A673 (cell line): Measurements from ENCODE around the gene ABCA5. TPM values are rescaled to one million over a fixed set of nuclear protein-coding genes. Genes with fewer than 3 reads are reported as not detected.

Experiments
- BruUV-seq: library from RNA; stranded (reverse); fragments of 400-500 nt; replicated peaks from 2 replicates; lab custom pipeline; 2021; lab: Mats Ljungman, UMichigan
- CTCF ChIA-PET: fragments of 300-600 bp; sonication (Branson Sonifier 250); formaldehyde crosslinking; loops from one replicate; lab custom pipeline; 2022; ENCODE audit warnings: antibody characterized with exemption; lab: Charles Lee
- POLR2A ChIA-PET: fragments of 300-600 bp; sonication (Branson Sonifier 250); formaldehyde crosslinking; loops from one replicate; lab custom pipeline; 2022; ENCODE audit warnings: antibody characterized with exemption; ENCODE audit not compliant: low non-redundant PET; lab: Charles Lee
- DNase-seq: peaks from one replicate; pipeline ENCODE4 v3.0.0-alpha.2; 2015; ENCODE audit warnings: low spot score
- H3K27ac ChIP-seq: fragments of 200-600 bp; sonication (generic); 2 replicates; pipeline ENCODE4 v1.5.1; 2016; ENCODE audit warnings: mixed run types, low read depth, mild to moderate bottlenecking, mixed read lengths, antibody characterized with exemption, low read length; ENCODE audit not compliant: poor library complexity, severe bottlenecking
- H3K27me3 ChIP-seq: fragments of 200-600 bp; sonication (generic); replicated peaks from 2 replicates; pipeline ENCODE4 v1.6.1; 2017; ENCODE audit warnings: mixed run types, low read depth, mild to moderate bottlenecking, mixed read lengths, antibody characterized with exemption, low read length; ENCODE audit not compliant: insufficient read depth, poor library complexity
- H3K36me3 ChIP-seq: fragments of 200-600 bp; sonication (generic); 2 replicates; pipeline ENCODE4 v1.6.1; 2016; ENCODE audit warnings: mixed run types, mild to moderate bottlenecking, mixed read lengths, antibody characterized with exemption, low read length; ENCODE audit not compliant: insufficient read depth, poor library complexity, severe bottlenecking
- H3K4me1 ChIP-seq: fragments of 200-600 bp; sonication (generic); 2 replicates; pipeline ENCODE4 v1.6.1; 2017; ENCODE audit warnings: mixed run types, mild to moderate bottlenecking, mixed read lengths, antibody characterized with exemption, low read length; ENCODE audit not compliant: insufficient read depth, poor library complexity, severe bottlenecking
- H3K4me3 ChIP-seq: fragments of 200-600 bp; sonication (generic); 2 replicates; pipeline ENCODE4 v1.5.1; 2016; ENCODE audit warnings: low read depth, mixed run types, mild to moderate bottlenecking, mixed read lengths, low read length; ENCODE audit not compliant: poor library complexity, severe bottlenecking
- H3K9me3 ChIP-seq: fragments of 200-600 bp; sonication (generic); 2 replicates; pipeline ENCODE4 v1.6.1; 2016; ENCODE audit warnings: mixed run types, low read depth, mild to moderate bottlenecking, mixed read lengths, antibody characterized with exemption, low read length; ENCODE audit not compliant: poor library complexity, severe bottlenecking
- EZH2 ChIP-seq: fragments of 200-600 bp; sonication (generic); IDR thresholded peaks from 2 replicates; pipeline ENCODE4 v1.6.1; 2017; ENCODE audit warnings: borderline replicate concordance, low read depth, mild to moderate bottlenecking, mixed read lengths, antibody characterized with exemption, low read length; ENCODE audit not compliant: poor library complexity, severe bottlenecking
- intact Hi-C: fragments of 100-400 bp; cut with micrococcal nuclease; formaldehyde crosslinking; loops from one replicate; pipeline ENCODE4 v1.10.0; 2022; ENCODE audit not compliant: unreplicated experiment
- total RNA-seq: library from RNA; stranded (reverse); gene quantifications from 2 replicates; pipeline ENCODE4 v1.2.3, GENCODE V29; 2021
- TF ChIP-seq, protein P1 (sequence below): fragments of 300-800, 200-600 bp; sonication (generic); conservative IDR thresholded peaks from 2 replicates; pipeline ENCODE4 v1.5.1; 2017; ENCODE audit warnings: low read depth, mild to moderate bottlenecking, antibody characterized with exemption, low read length, moderate library complexity, mixed read lengths

ABCA5 gene
- total RNA-seq, 1 experiment from 2014 or later, result 14.7 TPM

DNA sequence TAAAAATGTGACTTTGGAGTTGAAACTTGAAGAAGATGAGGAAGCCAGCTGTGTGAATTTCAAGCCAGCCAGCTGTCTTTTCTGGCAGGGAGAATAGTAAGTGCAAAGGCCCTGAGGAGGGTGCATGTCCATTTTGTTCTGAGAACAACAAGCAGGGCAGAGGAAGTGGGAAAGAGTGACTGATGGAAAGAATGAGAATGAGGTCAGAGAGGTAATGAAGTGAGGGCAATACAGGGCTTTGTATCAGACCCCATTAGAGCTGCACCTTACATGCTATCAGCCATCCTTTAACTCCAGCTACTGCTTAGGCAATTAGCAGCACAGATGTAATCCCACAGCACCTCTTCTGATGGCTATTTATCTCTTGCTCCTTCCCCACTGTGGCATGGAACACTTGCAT is 34.2 kb upstream of the ABCA5 start:
- BruUV-seq, result no TSS peak
- ChIA-PET POLR2A (no interaction called here), CTCF (no interaction called here)
- Histone ChIP-seq H3K27me3 (no peaks in the 10 kb centered on the region), H3K4me3 (no peak overlapping the region), H3K36me3 (no peaks in the 10 kb centered on the region), H3K9me3 (no peaks in the 10 kb centered on the region), H3K27ac (no peak overlapping the region), H3K4me1 (no peaks in the 10 kb centered on the region)
- DNase-seq, result no peak
- intact Hi-C loops, result no loop called here
- TF ChIP-seq, protein P1, sequence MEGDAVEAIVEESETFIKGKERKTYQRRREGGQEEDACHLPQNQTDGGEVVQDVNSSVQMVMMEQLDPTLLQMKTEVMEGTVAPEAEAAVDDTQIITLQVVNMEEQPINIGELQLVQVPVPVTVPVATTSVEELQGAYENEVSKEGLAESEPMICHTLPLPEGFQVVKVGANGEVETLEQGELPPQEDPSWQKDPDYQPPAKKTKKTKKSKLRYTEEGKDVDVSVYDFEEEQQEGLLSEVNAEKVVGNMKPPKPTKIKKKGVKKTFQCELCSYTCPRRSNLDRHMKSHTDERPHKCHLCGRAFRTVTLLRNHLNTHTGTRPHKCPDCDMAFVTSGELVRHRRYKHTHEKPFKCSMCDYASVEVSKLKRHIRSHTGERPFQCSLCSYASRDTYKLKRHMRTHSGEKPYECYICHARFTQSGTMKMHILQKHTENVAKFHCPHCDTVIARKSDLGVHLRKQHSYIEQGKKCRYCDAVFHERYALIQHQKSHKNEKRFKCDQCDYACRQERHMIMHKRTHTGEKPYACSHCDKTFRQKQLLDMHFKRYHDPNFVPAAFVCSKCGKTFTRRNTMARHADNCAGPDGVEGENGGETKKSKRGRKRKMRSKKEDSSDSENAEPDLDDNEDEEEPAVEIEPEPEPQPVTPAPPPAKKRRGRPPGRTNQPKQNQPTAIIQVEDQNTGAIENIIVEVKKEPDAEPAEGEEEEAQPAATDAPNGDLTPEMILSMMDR, result no peak

DNA sequence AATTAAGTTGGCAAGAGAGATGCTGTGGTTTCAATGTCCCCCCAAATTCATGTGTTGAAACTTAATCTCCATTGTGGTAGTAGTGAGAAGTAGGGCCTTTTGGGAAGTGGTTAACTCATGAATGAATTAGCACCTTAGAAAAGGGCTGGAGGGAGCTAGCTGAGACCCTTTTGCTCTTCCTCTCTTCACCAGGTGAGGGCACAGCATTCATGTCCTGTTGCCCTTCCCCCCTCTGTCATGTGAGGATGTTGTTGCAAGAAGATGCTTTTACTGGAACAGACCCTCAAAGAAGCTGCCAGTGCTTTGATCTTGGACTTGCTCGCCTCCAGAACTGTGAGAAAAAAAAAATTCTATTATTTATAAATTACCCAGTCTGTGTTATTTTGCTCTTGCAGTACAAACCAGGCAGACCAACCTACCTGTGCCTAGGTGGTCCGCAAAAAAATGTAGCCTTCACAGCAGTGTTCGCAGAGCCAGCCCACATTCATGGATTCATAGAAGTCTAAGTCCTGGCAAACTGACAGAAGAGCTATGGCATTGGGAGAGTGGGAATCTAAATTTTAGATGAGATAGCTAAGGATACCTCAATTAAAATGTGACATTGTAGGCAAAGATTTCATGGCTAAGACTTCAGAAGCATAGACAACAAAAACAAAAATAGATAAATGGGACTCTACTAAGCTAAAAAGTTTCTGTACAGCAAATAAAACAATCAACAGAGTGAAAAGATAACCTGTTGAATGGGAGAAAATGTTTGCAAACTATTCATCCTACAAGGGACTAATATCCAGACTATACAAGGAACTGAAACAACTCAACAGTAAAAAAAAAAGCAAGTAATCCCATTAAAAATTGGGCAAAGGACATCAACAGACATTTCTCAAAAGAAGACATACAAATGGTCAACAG is 32.0 kb upstream of the ABCA5 start:
- CTCF ChIA-PET, result interaction anchor here (0.6 kb wide), 1 partner anchor 148 kb away, joined by 3 read pairs; no protein-coding TSS in a partner anchor
- Histone ChIP-seq H3K27me3 (no peaks in the 10 kb centered on the region), H3K4me3 (no peak overlapping the region), H3K9me3 (no peaks in the 10 kb centered on the region), H3K27ac (no peak overlapping the region), H3K4me1 (no peaks in the 10 kb centered on the region), H3K36me3 (no peaks in the 10 kb centered on the region)
- POLR2A ChIA-PET, result no interaction called here
- peak; percentile 10 for DNase-seq
- TF ChIP-seq EZH2, result no peak
- TF ChIP-seq, protein P1, result no peak
- intact Hi-C loops, result no loop called here
- no TSS peak for BruUV-seq

DNA sequence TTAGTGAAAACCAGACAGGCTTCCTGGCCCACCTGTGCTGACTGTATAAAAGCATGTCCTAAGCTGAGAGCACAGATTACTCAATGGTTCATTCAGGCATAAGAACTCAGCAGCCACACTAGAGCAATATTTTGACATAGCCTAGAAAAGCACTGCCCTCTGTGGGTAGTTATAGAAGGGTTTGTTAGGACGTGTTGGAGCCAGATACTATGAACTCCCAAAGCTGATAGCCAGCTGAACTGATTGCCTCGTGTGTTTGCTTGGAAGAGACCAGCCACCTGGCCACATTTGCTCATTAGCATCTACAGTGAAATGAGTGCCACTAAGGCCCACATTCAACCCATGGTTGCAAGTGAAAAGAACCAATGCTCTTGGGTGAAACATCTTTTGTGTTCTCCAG is 30.8 kb upstream of the ABCA5 start:
- H3K36me3 ChIP-seq, result no peaks in the 10 kb centered on the region
- CTCF ChIA-PET, result no interaction called here
- intact Hi-C loops, result no loop called here
- no TSS peak for BruUV-seq
- H3K27me3 ChIP-seq, result no peaks in the 10 kb centered on the region
- H3K9me3 ChIP-seq, result no peaks in the 10 kb centered on the region
- H3K4me1 ChIP-seq, result no peaks in the 10 kb centered on the region
- POLR2A ChIA-PET, result no interaction called here
- DNase-seq, result no peak
- H3K4me3 ChIP-seq, result no peak overlapping the region
- no peak overlapping the region for H3K27ac ChIP-seq
- TF ChIP-seq, protein P1, result 0 out of 2 replicates have a peak, but pooled peaks have one; percentile 15
- no peak for TF ChIP-seq EZH2
